OCI-LY1 (cell line): ENCODE data around the gene TMTC4.

Experiments used
- H2AFZ ChIP-seq: fragments of 200-600 bp; sonication (generic), shearing (Covaris generic); 2 replicates; pipeline ENCODE4 v1.6.0; 2014; ENCODE audit warnings: antibody characterized with exemption, mild to moderate bottlenecking, low read length
- H3F3A ChIP-seq: fragments of 200-600 bp; sonication (generic), shearing (Covaris generic); 2 replicates; pipeline ENCODE4 v1.6.0; 2014; ENCODE audit warnings: mild to moderate bottlenecking, antibody characterized with exemption, low read length, moderate library complexity; ENCODE audit not compliant: insufficient read depth
- H3K27ac ChIP-seq: fragments of 200-600 bp; sonication (generic); 2 replicates; pipeline ENCODE4 v1.5.1; 2014; ENCODE audit warnings: low read length, mixed run types, mild to moderate bottlenecking, low read depth; ENCODE audit not compliant: poor library complexity, severe bottlenecking
- H3K27me3 ChIP-seq: fragments of 200-600 bp; sonication (generic); 2 replicates; pipeline ENCODE4 v1.6.0; 2014; ENCODE audit warnings: antibody characterized with exemption, mild to moderate bottlenecking, low read length, moderate library complexity; ENCODE audit not compliant: insufficient read depth
- H3K36me3 ChIP-seq: fragments of 200-600 bp; sonication (generic); 2 replicates; pipeline ENCODE4 v1.6.1; 2014; ENCODE audit warnings: mild to moderate bottlenecking, antibody characterized with exemption, low read length, moderate library complexity, mixed read lengths; ENCODE audit not compliant: insufficient read depth
- H3K4me1 ChIP-seq: fragments of 200-600 bp; sonication (generic); 2 replicates; pipeline ENCODE4 v1.5.1; 2014; ENCODE audit warnings: mild to moderate bottlenecking, low read length, moderate library complexity; ENCODE audit not compliant: insufficient read depth, severe bottlenecking
- H3K4me2 ChIP-seq: fragments of 200-600 bp; sonication (generic), shearing (Covaris generic); 2 replicates; pipeline ENCODE4 v1.6.1; 2014; ENCODE audit warnings: low read length
- H3K4me3 ChIP-seq: fragments of 200-600 bp; sonication (generic); 2 replicates; pipeline ENCODE4 v1.5.1; 2014; ENCODE audit warnings: low read length, low read depth, mild to moderate bottlenecking, mixed read lengths; ENCODE audit not compliant: poor library complexity, severe bottlenecking
- H3K79me2 ChIP-seq: fragments of 200-600 bp; shearing (Covaris generic); 2 replicates; pipeline ENCODE4 v1.6.1; 2016; ENCODE audit warnings: mixed run types, low read length, mixed read lengths; ENCODE audit not compliant: insufficient read depth
- H3K9ac ChIP-seq: fragments of 200-600 bp; sonication (generic), shearing (Covaris generic); 2 replicates; pipeline ENCODE4 v1.6.1; 2014; ENCODE audit warnings: mild to moderate bottlenecking, low read length, mixed read lengths
- H3K9me2 ChIP-seq: fragments of 200-600 bp; sonication (generic), shearing (Covaris generic); 2 replicates; pipeline ENCODE4 v1.6.1; 2014; ENCODE audit warnings: low read depth, mild to moderate bottlenecking, low read length, mixed read lengths
- H3K9me3 ChIP-seq: fragments of 200-600 bp; shearing (Covaris generic); 2 replicates; pipeline ENCODE4 v1.6.1; 2014; ENCODE audit warnings: low read length, mixed read lengths
- H4K20me1 ChIP-seq: fragments of 200-600 bp; sonication (generic), shearing (Covaris generic); 2 replicates; pipeline ENCODE4 v1.6.0; 2016; ENCODE audit warnings: mild to moderate bottlenecking, low read length; ENCODE audit not compliant: insufficient read depth
- CTCF ChIP-seq: fragments of 200-600 bp; sonication (generic), shearing (Covaris generic); IDR thresholded peaks from 2 replicates; pipeline ENCODE4 v1.5.1; 2017; ENCODE audit warnings: mild to moderate bottlenecking, antibody characterized with exemption, low read length, moderate library complexity, mixed read lengths
- EZH2 ChIP-seq: fragments of 200-600 bp; sonication (generic), shearing (Covaris generic); IDR thresholded peaks from 2 replicates; pipeline ENCODE4 v1.8.0; 2017; ENCODE audit warnings: borderline replicate concordance, mixed run types, mild to moderate bottlenecking, antibody characterized with exemption, low read length, moderate library complexity, mixed read lengths

Gene TMTC4

GRCh38 chr13:100715604-100716003, 41.0 kb upstream of the TMTC4 start:
- Histone ChIP-seq H3K79me2 (no peaks in the 10 kb centered on the region), H3K27me3 (0 out of 2 replicates have a peak, but pooled peaks cover 3% of the 10 kb centered on the region), H3K36me3 (no peaks in the 10 kb centered on the region), H4K20me1 (no peaks in the 10 kb centered on the region), H3F3A (no peaks in the 10 kb centered on the region), H3K4me2 (no peak overlapping the region), H3K4me1 (no peaks in the 10 kb centered on the region), H3K9ac (no peak overlapping the region), H3K9me3 (no peaks in the 10 kb centered on the region), H3K4me3 (no peak overlapping the region), H3K27ac (no peak overlapping the region), H3K9me2 (no peaks in the 10 kb centered on the region), H2AFZ (no peak overlapping the region)
- TF ChIP-seq EZH2, result no peak
- TF ChIP-seq CTCF, result no peak

- no peaks in the 10 kb centered on the region for H3K9me3 ChIP-seq
- no peaks in the 10 kb centered on the region for H3F3A ChIP-seq
- H3K79me2 ChIP-seq, result no peaks in the 10 kb centered on the region
- H3K9ac ChIP-seq, result no peak overlapping the region
- H3K27me3 ChIP-seq, result 0 out of 2 replicates have a peak, but pooled peaks cover 3% of the 10 kb centered on the region
- H3K9me2 ChIP-seq, result no peaks in the 10 kb centered on the region
- TF ChIP-seq EZH2, result no peak
- TF ChIP-seq CTCF, result no peak
- no peaks in the 10 kb centered on the region for H3K4me1 ChIP-seq
- no peaks in the 10 kb centered on the region for H4K20me1 ChIP-seq
- no peak overlapping the region for H3K4me2 ChIP-seq
- H2AFZ ChIP-seq, result no peak overlapping the region
- H3K27ac ChIP-seq, result no peak overlapping the region
- no peak overlapping the region for H3K4me3 ChIP-seq
- no peaks in the 10 kb centered on the region for H3K36me3 ChIP-seq
Measured at GRCh38 chr13:100714478-100714877, 39.9 kb upstream of the TMTC4 start.

- Histone ChIP-seq H3K4me2 (no peak overlapping the region), H3K36me3 (no peaks in the 10 kb centered on the region), H3K9ac (no peak overlapping the region), H3F3A (no peaks in the 10 kb centered on the region), H3K9me2 (no peaks in the 10 kb centered on the region), H3K27me3 (no peaks in the 10 kb centered on the region), H2AFZ (no peak overlapping the region), H3K9me3 (no peaks in the 10 kb centered on the region), H3K4me3 (no peak overlapping the region), H4K20me1 (no peaks in the 10 kb centered on the region), H3K79me2 (no peaks in the 10 kb centered on the region), H3K27ac (no peak overlapping the region), H3K4me1 (no peaks in the 10 kb centered on the region)
- TF ChIP-seq CTCF (no peak), EZH2 (no peak)
Measured at GRCh38 chr13:100710176-100710575, 35.6 kb upstream of the TMTC4 start.
